NCI-H187 (cell line): Measurements from ENCODE around the gene MAN2B1.

Experiments
- DNase-seq, 2 experiments: peaks; one replicate each; lab custom pipeline; 2025; lab: John Stamatoyannopoulos, UW

MAN2B1 gene

GRCh38 chr19:12611361-12611699 is 55.2 kb downstream of the MAN2B1 start:
- DNase-seq, result peak in 1 of 2 experiments; percentile 2

DNA sequence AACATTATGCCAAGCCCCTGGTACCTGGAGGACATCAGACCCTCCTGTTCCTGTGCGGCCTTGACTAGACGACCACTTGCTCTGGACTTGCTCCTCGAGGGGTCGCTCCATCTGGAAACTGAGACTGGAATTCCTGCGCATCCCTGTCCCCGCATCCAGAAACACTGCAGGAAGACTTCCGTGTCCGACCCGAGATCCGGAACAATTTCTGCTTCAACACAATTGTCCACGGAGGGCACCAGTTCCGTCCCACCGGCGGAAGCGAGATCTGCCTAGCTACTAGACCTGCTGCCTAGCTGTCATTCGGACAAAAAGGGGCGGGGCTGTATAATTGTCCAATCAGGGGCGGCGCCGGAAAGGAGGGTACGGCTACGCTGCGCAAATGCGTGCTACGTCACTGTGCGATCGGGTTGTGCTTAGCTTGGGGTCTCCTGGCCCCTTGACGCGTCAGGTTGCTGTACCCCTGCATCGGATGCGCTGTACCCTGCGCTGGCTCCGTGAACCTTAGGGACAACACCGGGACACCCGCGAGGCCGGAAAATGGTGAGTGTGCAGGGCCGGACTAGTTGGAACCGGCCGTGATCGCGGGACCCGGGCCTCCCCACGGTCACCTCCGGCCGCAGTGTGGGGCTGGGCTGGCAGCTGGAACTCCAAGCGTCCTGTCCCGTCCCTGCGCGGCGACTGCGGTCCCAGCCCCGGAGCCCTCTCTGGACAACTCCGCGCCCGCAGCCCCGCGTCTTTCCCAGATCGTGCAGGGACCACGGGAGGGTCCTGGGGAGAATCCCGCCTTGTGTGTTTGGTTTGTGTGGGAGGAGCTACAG is 55.8 kb downstream of the MAN2B1 start, which contains the start of the genes ZNF490 and ZNF791:
Gene ZNF490 (minus strand): TSS at position 274 of the 821 bp plus-strand sequence. CDS start 133 bp downstream, at position 141.
Gene ZNF791 (plus strand): TSS at position 381 of the 821 bp plus-strand sequence. CDS start 160 bp downstream, at position 541.
- peak; percentile 78 to 79 for DNase-seq

- DNase-seq, result no peak
These were observed 58.9 kb downstream of the MAN2B1 start for GRCh38 chr19:12607631-12608030.

DNA sequence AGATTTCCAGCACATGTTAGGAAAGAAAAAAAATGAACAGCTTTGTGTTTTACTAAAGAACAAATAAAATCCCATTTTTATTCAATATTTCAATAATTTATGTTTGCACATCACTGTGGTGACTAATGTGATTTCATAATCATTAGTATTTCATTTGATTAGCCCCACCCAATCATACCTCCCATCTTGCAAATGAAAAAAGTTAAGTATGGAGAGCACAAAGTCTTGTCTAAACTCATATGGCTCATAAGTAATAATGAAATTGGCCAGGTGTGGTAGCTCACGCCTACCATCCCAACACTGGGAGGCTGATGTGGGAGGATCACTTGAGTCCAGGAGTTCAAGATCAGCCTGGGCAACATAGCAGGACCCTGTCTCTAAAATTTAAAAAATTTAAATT is 59.7 kb downstream of the MAN2B1 start:
- no peak for DNase-seq

DNA sequence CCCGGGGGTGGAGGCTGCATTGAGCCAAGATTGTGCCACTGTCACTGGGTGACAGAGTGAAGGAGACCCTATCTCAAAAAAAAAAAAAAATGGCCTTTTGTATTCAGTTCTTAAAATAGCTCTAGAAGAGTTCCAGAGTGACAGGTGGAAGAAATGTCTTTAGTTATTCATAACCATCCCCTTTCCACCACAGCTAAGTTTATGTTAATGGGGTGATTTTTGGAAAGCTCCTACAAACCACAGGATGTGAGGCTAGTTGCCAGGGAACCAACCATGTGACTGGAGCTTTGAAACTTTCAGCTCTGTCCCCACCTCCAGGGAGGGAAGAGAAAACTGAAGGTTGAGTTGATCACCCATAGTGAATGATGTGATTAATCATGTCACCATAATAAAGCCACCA is 62.8 kb downstream of the MAN2B1 start:
- no peak for DNase-seq

DNA sequence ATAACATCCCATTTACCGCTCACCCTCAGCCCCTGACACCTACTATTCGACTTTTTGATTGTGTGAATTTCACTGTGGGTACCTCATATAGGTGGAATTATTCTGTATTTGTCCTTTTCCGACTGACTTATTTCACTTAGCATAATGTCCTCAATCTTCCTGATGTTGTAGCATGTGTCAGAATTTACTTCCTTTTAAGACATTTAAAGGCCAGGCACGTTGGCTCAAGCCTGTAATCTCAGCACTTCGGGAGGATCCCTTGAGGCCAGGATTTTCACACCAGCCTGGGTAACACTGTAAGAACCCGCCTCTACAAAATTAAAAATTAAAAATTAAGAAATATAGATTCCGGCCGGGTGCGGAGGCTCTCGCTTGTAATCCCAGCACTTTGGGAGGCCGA is 68.9 kb downstream of the MAN2B1 start:
- no peak for DNase-seq

GRCh38 chr19:12596927-12597548 is 69.5 kb downstream of the MAN2B1 start:
- no peak for DNase-seq
